Neural crest cell (in vitro differentiated cells): ENCODE measurements around the gene TCAIM. TPM values are rescaled to one million over a fixed set of nuclear protein-coding genes. Genes with fewer than 3 reads are reported as not detected.
"Not testable (repeated sequence)": the region's sequence is repeated elsewhere in the genome, so short reads cannot be mapped to it uniquely, and the experiment has no call there.

Experiments
- DNase-seq: peaks from one replicate; pipeline ENCODE4 v3.0.0; 2021; ENCODE audit warnings: low read depth, mixed read lengths, low spot score
- H3K27ac Mint-ChIP-seq: one replicate; pipeline ENCODE4 v1.8.0; 2021; ENCODE audit warnings: mild to moderate bottlenecking, mixed read lengths; ENCODE audit not compliant: unreplicated experiment
- H3K27me3 Mint-ChIP-seq: 2 replicates; pipeline ENCODE4 v1.8.0; 2021; ENCODE audit warnings: low read depth, mild to moderate bottlenecking, mixed read lengths
- H3K36me3 Mint-ChIP-seq: 2 replicates; pipeline ENCODE4 v1.8.0; 2021; ENCODE audit warnings: low read depth, mild to moderate bottlenecking, mixed read lengths
- H3K4me1 Mint-ChIP-seq: 2 replicates; pipeline ENCODE4 v1.8.0; 2021; ENCODE audit warnings: mixed read lengths
- H3K4me3 Mint-ChIP-seq: one replicate; pipeline ENCODE4 v1.8.0; 2021; ENCODE audit warnings: mild to moderate bottlenecking, mixed read lengths
- H3K9me3 Mint-ChIP-seq: 2 replicates; pipeline ENCODE4 v1.8.0; 2021; ENCODE audit warnings: mixed read lengths
- total RNA-seq: library from RNA; stranded (reverse); gene quantifications from 2 replicates; pipeline ENCODE4 v1.2.1, GENCODE V29; 2021
- TF ChIP-seq, protein P1 (sequence below): fragments of 200-600 bp; sonication (generic); conservative IDR thresholded peaks from 2 replicates; pipeline ENCODE4 v1.5.0; 2021; ENCODE audit warnings: antibody characterized with exemption, mild to moderate bottlenecking

TCAIM gene
- total RNA-seq, 1 donor from 2014 or later: 25.3 TPM

DNA sequence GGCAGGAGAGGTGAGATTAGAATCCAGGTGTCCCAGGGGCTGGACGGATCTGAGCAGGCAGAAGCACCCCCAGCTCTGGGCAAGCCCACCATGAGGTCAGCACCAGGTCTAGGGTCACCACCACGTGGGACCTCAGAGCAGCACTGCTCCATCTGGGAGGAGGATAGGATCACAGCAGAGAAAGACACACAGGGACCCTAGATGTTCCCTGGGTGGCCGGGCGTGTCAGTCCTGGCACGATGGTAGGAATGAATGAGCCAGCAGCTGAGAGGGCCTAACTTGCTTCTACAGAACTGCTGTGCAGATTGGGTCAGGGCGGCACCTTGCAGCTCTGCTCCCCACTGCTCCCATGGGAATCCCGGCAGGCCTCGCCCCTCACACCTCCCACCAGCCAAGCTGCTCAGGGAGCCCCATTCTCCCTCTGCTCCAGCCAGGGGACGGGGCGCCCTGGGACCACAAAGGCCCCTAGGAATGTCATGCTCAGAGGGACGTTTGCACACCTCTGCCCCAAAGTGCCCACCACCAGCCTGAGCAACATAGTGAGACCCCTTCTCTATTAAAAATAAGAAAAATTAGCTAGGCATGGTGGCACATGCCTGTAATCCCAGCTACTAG lies 72.6 kb downstream of the TCAIM start:
- Mint-ChIP-seq H3K27ac (no peak overlapping the region), H3K9me3 (no peaks in the 10 kb centered on the region), H3K36me3 (peaks cover 3% of the 10 kb centered on the region), H3K27me3 (no peaks in the 10 kb centered on the region), H3K4me1 (no peaks in the 10 kb centered on the region), H3K4me3 (no peak overlapping the region)
- no peak for DNase-seq
- TF ChIP-seq, protein P1, sequence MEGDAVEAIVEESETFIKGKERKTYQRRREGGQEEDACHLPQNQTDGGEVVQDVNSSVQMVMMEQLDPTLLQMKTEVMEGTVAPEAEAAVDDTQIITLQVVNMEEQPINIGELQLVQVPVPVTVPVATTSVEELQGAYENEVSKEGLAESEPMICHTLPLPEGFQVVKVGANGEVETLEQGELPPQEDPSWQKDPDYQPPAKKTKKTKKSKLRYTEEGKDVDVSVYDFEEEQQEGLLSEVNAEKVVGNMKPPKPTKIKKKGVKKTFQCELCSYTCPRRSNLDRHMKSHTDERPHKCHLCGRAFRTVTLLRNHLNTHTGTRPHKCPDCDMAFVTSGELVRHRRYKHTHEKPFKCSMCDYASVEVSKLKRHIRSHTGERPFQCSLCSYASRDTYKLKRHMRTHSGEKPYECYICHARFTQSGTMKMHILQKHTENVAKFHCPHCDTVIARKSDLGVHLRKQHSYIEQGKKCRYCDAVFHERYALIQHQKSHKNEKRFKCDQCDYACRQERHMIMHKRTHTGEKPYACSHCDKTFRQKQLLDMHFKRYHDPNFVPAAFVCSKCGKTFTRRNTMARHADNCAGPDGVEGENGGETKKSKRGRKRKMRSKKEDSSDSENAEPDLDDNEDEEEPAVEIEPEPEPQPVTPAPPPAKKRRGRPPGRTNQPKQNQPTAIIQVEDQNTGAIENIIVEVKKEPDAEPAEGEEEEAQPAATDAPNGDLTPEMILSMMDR: no peak

DNA sequence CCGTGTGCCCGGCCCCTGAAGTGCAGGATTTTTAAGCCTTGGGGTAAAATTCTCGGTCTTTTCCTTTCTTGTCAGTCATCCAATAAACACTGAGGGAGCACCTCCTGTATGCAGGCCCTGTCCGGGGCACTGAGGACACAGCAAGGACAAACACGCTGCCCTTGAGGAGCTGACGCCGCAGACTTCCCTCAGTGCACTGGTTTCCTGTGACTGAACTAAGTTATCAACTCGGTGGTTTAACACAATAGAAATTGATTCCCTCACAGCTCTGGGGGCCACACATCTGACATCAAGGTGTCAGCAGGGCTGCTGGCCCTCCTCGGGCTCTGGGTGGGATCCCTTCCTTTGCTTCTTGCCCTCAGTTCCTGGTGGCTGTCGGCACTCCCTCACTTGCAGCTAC lies 73.8 kb downstream of the TCAIM start:
- Mint-ChIP-seq H3K36me3 (peaks cover 3% of the 10 kb centered on the region), H3K4me1 (no peaks in the 10 kb centered on the region), H3K27ac (no peak overlapping the region), H3K4me3 (no peak overlapping the region), H3K27me3 (no peaks in the 10 kb centered on the region), H3K9me3 (no peaks in the 10 kb centered on the region)
- no peak for DNase-seq
- TF ChIP-seq, protein P1: no peak

DNA sequence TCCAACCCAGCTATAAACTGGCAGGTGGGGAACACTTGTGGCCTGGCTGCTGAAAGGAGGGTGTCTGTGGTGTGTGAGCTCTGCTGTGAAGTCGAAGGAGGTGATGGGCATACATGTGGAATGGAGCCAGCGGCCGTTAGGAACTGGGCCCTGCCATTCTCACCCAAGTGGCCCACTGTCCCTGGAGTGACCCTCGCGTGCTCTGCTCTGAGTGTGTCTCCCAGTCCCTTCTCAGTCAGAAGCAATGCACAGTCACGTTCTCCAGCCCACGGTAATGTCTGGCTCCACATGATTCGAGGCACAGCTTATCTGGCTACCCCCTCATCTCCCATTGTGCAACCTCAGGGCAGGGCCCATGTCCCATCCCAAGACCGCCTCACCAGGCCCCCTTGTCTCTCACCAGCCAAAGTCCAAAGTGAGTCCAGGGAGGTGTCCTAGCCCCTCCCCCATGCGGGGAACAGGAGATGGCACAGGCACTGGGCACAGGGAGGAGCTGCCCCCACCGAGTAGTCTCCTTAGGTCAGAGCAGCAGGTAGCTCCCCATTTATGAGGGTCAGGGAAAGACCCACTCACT lies 76.0 kb downstream of the TCAIM start:
- TF ChIP-seq, protein P1: no peak
- Mint-ChIP-seq H3K27me3 (no peaks in the 10 kb centered on the region), H3K36me3 (no peaks in the 10 kb centered on the region), H3K4me1 (no peaks in the 10 kb centered on the region), H3K4me3 (no peak overlapping the region), H3K9me3 (no peaks in the 10 kb centered on the region), H3K27ac (no peak overlapping the region)
- no peak for DNase-seq

DNA sequence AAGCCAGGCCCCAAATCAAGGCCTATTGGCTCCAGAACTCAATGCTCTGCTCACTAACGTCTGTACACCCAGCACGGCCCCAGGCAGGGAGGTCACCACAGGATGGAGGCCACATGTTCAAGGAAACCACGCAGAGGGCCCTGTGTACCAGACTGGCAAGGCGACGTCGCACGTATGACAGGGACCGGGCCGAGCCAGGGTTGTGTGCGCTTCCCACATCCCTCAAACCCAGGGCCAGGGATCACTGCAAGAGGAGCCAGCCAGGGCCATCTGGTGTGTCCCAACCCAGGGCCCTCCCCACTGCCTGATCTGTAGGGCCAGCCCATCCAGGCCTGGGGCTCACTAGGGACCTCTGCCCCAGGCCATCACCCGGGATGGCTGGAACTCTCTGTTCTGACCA lies 76.9 kb downstream of the TCAIM start:
- H3K4me1 Mint-ChIP-seq: no peaks in the 10 kb centered on the region
- H3K27ac Mint-ChIP-seq: no peak overlapping the region
- TF ChIP-seq, protein P1: no peak
- DNase-seq: no peak
- H3K9me3 Mint-ChIP-seq: no peaks in the 10 kb centered on the region
- no peak overlapping the region for H3K4me3 Mint-ChIP-seq
- H3K36me3 Mint-ChIP-seq: no peaks in the 10 kb centered on the region
- no peaks in the 10 kb centered on the region for H3K27me3 Mint-ChIP-seq

DNA sequence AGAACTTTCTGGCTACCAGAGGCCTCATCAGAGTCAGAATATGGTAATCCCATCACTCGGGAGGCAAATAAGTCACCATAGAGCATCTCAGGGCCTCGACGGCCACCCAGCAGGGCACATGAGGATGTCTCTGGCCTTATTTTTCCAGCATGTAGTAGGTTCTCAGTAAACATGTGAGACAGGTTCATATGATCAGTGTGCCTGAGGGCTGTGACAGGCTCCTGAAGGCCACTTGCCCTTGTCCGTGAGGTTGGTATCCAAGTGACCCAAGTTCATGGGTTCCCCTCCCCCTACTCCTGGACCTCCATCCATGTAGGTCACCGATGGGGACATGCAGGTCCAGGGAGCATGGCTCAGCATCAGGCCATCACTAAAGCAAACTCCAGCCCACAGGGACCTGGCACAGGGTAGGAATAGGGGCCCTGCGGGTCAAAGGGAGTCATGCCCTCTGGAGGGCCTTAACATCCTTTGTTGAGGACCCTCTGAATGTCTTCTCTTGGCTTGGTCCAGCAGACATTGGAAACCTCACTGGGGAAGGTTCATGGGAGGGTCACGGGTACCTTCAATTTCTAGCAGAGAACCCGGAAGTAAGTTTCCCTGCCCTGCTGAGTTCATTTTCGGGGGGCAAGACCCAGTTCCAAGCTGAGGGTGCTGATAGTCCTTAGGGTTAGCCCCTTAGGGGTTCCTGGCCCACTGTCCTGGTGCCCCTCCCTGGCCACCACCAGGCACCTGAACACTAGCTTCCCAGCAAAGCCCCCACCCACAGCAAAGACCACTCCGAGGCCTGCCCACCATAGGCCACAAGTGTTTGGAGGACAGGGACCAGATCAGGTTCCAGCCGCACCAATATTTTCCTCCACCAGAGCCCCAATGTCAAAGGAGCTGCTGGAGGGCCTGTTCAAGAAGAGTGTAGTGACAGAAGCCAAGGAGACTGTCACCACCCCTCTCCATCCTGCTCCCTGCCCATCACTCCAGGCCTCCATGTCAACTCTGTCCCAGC lies 77.8 kb downstream of the TCAIM start:
- Mint-ChIP-seq H3K4me1 (no peaks in the 10 kb centered on the region), H3K27me3 (no peaks in the 10 kb centered on the region), H3K4me3 (no peak overlapping the region), H3K36me3 (no peaks in the 10 kb centered on the region), H3K9me3 (no peaks in the 10 kb centered on the region), H3K27ac (peak overlapping the region; percentile 43)
- TF ChIP-seq, protein P1: no peak
- no peak for DNase-seq

DNA sequence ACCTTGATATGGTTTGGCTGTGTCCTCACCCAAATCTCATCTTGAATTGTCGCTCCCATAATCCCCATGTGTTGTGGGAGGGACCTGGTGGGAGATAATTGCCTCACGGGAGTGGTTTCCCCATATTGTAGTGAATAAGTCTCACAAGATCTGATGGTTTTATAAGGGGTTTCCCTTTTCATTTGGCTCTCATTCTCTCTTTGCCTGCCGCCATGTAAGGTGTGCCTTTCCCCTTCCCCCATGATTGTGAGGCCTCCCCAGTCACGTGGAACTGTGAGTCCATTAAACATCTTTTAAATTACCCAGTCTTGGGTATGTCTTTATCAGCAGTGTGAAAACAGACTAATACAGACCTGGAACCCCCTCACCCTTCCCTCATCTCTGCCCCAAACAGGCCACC lies 79.6 kb downstream of the TCAIM start:
- not testable (repeated sequence) for H3K36me3 Mint-ChIP-seq, DNase-seq, H3K4me3 Mint-ChIP-seq, H3K27ac Mint-ChIP-seq, H3K4me1 Mint-ChIP-seq, H3K9me3 Mint-ChIP-seq, H3K27me3 Mint-ChIP-seq
